Measurements from ENCODE around the gene CAMSAP1. TPM values are rescaled to one million over a fixed set of nuclear protein-coding genes. Genes with fewer than 3 reads are reported as not detected.
"Not testable (repeated sequence)": the region's sequence is repeated elsewhere in the genome, so short reads cannot be mapped to it uniquely, and the experiment has no call there.

CAMSAP1 gene
- total RNA-seq, 1 experiment from 2014 or later: 14.5 TPM

DNA sequence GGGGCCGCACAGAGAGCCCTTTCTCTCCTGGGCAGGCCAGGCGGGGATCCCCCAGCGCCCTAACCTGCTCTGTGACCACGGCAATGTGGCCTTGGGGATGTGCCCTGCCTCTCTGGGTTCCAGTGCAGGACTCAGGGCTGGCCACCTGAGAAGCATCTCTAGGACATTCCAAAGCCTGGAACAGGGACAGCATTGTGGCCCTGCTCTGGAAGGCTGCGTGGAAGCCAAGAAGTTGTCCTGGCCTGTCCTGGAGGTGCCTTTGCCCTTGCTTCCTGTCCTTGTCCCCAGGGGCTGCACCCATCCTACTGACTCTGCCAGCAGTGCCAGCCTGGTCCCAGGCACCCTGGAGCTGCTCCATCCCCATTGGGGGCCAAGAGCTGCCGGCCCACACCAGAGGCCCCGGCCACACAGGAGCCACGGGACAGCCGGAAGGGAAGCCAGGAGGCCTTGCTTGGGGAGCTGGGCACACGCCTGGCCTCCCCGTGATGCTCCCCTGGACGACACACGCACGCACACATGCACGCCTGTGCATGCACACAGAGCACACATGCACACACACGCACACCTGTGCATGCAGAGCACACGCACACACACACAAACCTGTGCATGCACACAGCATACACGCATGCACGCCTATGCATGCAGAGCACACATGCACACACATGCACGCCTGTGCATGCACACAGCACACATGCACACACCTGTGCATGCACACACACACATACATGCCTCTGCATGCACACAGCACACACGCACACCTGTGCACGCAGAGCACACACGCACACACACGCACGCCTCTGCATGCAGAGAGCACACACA is 20.1 kb upstream of the CAMSAP1 start:
- H3K4me3 ChIP-seq: no peak overlapping the region
- DNase-seq: no peak
- no peaks in the 10 kb centered on the region for H3K27me3 ChIP-seq
- H3K36me3 ChIP-seq: no peaks in the 10 kb centered on the region; the same call in 1 of the 2 replicates
- no peaks in the 10 kb centered on the region for H3K9me3 ChIP-seq

DNA sequence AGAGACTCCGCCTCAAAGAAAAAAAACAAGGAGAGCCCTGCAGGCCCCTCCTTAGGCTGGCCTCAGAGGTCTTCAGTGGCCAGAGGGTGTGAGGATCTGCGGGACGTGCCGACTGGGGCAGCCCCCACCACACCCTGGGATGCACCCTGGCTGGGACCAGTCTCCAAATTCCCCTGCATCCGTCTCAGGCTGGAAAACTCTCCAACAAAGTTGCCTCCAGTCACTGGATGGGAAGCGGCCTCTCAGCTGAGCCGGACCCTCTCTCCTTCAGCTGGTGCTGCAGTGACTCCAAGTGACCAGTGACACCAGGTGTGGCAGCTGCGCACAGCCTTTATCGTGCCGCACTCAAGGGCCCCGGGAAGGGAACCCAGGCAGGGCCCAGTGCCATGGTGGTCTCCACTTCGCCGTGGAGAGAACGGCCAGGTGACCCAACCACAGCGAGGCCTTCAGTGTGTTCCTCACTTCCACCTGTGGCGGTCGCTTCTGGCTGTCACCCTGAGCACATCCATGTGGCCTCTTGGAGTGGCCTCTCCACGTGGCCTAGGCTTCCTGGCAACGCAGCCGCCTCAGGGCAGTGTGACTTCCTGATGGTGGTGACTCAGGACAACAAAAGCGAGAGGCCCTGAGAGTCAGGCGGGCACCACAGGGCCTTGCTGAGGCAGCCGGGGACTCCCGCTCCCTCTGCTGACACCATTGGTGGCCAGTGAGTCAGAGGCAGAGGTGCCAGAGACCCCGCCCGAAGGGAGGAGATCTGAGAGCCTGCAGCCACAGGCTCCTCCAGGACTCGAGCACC is 19.3 kb upstream of the CAMSAP1 start:
- Histone ChIP-seq H3K4me3 (no peak overlapping the region), H3K36me3 (no peaks in the 10 kb centered on the region), H3K27me3 (no peaks in the 10 kb centered on the region), H3K9me3 (no peaks in the 10 kb centered on the region)
- DNase-seq: peak; percentile 90

DNA sequence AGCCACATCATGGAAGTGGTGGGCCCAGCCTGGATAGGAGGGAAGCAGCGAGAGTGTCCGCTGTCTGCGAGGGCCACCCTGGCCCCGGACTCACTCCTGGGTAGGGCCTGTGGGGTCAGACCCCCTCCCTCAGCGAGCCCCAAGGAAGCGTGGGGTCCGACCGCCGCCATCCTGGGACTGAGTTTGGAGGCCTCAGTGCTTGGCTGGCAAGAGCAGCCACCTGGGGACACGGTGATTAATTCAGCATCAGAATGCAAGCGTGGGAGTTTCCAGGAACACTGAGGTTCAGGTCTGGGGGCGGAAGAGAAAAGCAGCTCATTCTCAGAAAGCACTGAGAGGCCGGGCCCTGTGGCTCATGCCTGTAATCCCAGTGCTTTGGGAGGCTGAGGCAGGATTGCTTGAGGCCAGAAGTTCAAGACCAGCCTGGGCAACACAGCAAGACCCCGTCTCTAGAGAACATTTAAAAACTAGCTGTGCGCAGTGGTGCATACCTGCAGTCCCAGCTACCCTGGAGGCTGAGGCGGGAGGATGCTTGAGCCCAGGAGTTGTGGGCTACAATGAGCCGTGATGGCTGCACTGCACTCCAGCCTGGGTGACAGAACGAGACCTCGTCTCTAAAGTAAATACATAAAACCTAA is 18.3 kb upstream of the CAMSAP1 start:
- H3K27me3 ChIP-seq: no peaks in the 10 kb centered on the region
- H3K4me3 ChIP-seq: no peak overlapping the region
- no peak for DNase-seq
- H3K36me3 ChIP-seq: no peaks in the 10 kb centered on the region
- H3K9me3 ChIP-seq: no peaks in the 10 kb centered on the region

DNA sequence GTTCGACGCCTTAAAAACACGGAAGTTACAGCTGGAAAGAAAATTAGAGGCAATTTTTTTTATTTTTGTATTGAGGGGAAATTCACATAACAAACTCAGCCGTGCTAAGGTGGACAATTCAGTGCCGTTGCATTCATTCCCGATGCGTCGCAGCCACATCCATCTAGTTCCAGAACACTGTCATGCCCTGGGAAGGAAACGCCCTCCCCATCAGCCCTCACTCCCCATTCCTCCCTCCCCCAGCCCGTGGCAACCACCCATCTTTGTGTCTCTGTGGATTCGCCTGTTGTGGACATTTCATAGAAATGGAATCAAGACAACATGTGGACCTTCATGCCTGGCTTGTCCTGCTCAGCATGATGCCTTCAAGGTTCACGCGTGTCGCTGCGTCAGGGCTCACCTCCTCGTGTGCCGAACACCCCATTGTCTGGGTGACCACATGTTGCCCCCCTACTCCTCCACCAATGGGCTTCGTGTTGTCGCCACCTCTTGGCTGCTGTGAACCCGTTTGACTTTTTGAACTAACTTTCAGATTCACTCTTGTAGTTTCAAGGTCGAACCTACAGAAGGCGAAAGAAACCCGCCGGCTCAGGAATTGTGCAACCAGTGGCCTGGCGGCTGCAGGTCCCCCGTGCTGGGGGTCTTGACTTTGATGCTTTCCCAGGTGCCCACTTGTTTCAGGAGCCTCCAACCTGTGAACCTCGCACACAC is 17.4 kb upstream of the CAMSAP1 start:
- no peak for DNase-seq
- H3K4me3 ChIP-seq: no peak overlapping the region
- H3K27me3 ChIP-seq: no peaks in the 10 kb centered on the region
- no peaks in the 10 kb centered on the region for H3K9me3 ChIP-seq
- no peaks in the 10 kb centered on the region for H3K36me3 ChIP-seq

DNA sequence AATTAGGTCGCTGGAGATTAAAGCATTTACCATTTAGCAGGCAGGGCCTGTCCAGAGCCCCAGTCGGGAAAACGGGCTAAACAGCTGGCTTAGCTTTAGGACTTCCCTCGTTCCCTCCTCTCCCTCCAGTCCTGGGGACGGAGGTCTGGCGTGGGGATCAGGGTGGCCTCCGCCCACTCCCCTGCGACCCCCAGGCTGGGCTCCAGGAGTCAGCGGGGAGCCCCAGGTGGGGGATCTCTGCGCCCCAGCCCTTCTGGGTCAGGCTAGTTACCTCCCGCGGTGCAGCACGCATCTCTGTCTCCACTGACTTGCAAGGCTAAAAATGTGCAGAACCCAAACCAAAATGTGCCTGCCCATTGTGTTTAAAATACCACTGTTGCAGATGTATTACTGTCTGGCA is 16.2 kb upstream of the CAMSAP1 start:
- DNase-seq: no peak
- Histone ChIP-seq H3K9me3 (peaks cover 6% of the 10 kb centered on the region; the same call in 1 of the 2 replicates), H3K27me3 (no peaks in the 10 kb centered on the region), H3K36me3 (no peaks in the 10 kb centered on the region), H3K4me3 (no peak overlapping the region)

DNA sequence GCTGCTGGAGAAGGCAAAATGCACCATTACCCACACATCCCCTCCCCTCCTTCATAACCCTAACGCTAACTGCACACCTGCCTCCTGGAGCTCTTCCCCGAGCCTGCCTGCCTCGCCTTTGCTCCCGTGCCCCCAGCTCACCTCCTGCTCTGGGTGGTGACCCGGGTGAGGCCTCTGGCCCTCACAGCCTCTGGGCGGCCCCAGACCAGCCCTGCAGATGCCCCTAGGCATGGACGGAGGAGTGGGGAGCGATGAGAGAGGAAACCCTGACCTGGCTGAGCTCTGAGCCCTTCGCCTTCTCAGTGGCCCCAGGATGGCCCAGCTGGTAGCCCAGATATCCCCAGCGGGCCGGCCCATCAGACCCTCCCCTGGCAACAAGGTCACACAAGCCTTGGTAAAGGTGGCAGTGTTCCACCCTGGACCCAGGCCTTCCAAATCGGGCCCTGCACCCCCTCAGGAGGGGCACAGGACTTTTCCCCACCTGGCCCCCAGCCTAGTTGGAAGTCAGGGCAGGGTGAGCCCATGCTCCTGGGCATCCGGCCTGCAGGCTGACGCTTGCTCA is 14.5 kb upstream of the CAMSAP1 start:
- no peak for DNase-seq
- Histone ChIP-seq H3K4me3 (no peak overlapping the region), H3K27me3 (no peaks in the 10 kb centered on the region), H3K36me3 (peaks cover under 1% of the 10 kb centered on the region; the same call in 1 of the 2 replicates), H3K9me3 (peaks cover 10% of the 10 kb centered on the region; the same call in 1 of the 2 replicates)

DNA sequence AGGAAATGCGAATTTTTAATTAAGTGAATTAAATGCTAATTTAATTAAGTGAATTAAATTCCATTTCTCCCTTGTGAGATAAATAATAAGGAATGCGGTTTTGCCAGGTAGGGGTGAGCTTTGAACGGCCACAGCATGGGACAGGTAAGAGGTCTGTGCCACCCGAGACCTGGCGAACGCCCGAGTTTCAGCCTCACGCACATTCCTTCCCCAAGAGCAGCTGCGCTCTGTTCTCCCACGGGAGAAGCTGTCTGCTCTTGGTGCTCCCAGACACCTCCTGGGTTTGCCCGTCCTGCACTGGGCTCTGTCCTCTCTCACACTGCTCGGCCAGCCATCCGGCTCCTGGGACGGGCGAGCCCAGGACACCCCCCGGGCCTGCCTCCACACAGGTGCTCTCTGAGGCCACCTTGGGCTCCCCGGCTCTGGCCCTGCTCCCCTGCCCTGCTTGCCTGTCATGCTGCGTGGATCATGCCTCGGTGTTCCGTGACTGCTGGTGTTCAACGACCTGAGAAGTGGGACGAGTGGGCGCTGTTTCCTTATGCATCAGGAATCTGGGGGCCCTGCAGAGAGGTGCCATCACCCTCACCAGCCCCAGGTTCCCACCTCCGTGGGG is 13.7 kb upstream of the CAMSAP1 start:
- DNase-seq: no peak
- Histone ChIP-seq H3K4me3 (no peak overlapping the region), H3K9me3 (peaks cover 16% of the 10 kb centered on the region; the same call in 1 of the 2 replicates), H3K36me3 (peaks cover 6% of the 10 kb centered on the region), H3K27me3 (no peaks in the 10 kb centered on the region)

DNA sequence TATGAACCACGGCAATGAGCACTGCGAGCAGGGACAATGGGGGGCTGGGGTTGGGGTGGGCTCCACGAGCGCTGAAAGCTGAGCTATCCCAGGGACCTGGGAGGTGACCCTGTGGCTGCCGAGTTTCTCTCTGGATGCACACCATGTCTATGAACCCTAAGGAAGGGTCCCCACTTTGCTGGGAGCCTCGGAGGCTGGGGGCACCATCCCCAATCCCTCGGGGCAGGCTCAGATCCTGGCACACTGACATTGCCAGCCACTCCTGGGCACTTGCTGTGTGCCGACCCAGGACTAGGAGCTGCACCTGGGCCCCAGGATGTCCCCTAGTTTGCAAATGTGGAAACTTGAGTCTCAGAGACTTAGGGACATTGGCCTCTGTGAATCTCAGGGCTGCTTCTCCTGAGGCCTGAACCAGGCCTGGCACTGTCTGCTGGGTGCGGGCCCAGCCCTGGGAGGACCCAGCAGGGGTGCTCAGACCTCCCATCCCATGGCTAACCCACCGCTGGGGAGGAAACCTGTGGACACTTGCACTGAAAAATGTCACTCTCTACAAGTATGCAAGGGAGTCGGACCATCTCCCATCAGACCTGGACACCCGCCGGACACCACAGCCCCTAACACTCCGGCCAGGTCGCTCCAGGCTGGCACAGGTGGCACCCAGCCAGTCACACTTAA is 13.0 kb upstream of the CAMSAP1 start:
- Histone ChIP-seq H3K9me3 (peaks cover 22% of the 10 kb centered on the region), H3K27me3 (no peaks in the 10 kb centered on the region), H3K36me3 (peaks cover 13% of the 10 kb centered on the region), H3K4me3 (no peak overlapping the region)
- DNase-seq: no peak

DNA sequence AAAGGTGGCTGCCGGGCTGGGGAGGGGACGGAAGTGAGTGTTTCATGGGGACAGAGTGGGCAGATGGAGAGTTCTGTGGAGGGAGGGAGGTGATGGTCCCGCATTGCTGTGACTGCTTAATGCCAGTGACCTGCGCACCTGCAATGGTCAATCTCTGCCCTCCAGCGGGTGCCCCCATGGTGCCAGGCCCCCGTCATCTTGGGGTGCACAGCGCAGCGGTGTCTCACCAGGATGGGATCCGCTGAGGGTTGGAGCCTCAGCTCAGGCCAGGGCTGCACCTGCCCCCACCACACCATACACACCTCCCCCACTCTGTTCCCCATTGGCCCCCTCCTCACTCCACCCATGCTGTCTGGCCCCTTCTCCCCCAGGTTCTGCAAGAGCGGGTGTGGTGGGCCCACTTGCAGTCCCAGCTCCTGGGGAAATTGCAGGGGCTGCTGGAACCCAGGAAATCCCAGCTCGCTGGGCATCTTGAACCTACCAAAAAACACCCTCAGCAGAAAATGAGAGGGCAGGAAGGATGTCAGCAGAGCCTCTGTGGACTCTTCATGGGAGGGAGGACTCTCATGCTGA is 12.1 kb upstream of the CAMSAP1 start:
- peaks cover 23% of the 10 kb centered on the region for H3K36me3 ChIP-seq
- no peaks in the 10 kb centered on the region for H3K27me3 ChIP-seq
- H3K4me3 ChIP-seq: no peak overlapping the region
- H3K9me3 ChIP-seq: peaks cover 32% of the 10 kb centered on the region
- no peak for DNase-seq

DNA sequence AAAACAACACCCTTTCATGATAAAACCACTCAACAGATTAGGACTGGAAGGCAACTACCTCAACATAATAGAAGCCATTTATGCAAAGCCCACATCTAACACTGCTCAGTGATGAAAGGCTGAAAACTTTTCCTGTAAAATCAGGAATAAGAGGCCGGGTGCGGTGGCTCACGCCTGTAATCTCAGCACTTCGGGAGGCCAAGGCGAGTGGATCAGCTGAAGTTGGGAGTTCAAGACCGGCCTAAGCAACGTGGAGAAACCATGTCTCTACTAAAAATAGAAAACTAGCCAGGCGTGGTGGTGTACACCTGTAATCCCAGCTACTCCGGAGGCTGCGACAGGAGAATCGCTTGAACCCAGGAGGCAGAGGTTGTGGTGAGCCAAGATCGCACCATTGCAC is 8.9 kb upstream of the CAMSAP1 start:
- H3K36me3 ChIP-seq: peaks cover 52% of the 10 kb centered on the region
- not testable (repeated sequence) for DNase-seq, H3K27me3 ChIP-seq, H3K4me3 ChIP-seq
- peaks cover 38% of the 10 kb centered on the region for H3K9me3 ChIP-seq

DNA sequence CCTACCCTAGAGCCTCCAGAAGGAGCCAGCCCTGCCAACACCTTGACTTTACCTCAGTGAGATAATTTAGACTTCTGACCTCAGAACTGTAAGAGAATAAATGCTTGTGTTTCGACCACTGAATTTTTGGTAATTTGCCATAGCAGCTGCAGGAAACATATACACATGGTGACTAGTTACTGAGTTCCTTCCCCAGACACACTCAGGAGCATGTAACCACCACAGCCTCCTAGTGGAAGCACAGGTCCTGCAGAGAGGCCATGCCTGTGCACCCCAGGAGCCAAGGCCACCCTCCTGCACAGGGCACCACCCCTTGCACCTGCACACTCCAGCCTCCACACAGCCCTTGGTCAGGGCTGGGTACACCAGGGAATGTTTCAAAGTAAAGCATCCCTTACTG is 7.6 kb upstream of the CAMSAP1 start:
- H3K36me3 ChIP-seq: peaks cover 64% of the 10 kb centered on the region
- no peak for DNase-seq
- no peak overlapping the region for H3K4me3 ChIP-seq
- H3K27me3 ChIP-seq: no peaks in the 10 kb centered on the region
- peaks cover 44% of the 10 kb centered on the region for H3K9me3 ChIP-seq

DNA sequence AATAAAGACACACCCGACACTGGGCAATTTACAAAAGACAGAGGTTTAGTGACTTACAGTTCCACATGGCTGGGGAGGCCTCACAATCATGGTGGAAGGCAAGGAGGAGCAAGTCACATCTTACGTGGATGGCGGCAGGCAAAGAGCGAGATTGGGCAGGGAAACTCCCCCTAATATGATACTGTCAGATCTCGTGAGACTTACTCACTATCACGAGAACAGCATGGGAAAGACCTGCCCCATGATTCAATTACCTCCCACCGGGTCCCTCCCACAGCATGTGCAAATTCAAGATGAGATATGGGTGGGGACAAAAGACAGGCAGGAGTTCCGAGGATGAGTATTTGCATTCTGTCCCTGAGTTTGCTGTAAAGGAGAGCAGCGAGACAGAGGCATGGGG is 3.9 kb upstream of the CAMSAP1 start:
- H3K4me3 ChIP-seq, DNase-seq, H3K27me3 ChIP-seq: not testable (repeated sequence)
- H3K9me3 ChIP-seq: peaks cover 38% of the 10 kb centered on the region
- H3K36me3 ChIP-seq: peaks cover 74% of the 10 kb centered on the region

DNA sequence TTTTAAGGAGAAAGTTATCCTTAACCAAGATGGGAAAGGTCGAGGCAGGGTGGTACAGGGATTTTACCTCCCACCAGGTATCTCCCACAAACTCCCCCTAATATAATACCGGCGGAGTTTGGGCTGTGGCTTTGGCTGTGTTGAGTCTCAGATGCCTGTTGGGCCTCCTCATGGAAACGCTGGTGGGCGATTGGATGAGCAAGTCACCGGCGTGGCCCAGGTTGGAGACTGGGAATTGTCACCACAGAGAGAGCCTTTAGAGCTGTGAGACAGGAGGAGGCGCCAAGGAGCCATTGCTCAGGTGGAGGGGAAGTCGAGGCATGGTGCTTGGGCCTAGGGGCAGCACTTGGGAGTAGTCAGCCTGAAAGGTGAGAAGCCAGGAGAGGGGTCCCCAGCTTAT is 3.4 kb upstream of the CAMSAP1 start:
- Histone ChIP-seq H3K4me3 (no peak overlapping the region), H3K9me3 (peaks cover 34% of the 10 kb centered on the region), H3K27me3 (no peaks in the 10 kb centered on the region), H3K36me3 (peaks cover 70% of the 10 kb centered on the region)
- DNase-seq: no peak

DNA sequence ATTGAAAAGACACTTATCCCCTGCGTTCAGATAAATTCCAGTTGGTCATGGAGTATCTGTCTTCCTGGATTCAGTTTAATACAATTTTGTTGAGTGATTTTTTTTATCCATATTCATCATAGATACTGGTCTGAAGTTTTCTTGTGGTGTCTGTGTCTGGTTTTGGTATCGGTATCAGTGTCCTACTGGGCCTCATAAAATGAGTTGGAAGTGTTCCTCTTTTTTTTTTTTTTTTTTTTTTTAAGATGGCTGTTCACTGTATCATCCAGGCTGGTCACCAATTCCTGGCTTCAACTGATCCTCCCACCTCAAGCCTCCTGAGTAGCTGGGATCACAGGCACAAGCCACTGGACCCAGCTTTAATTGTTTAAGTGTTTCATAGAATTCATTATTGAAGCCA is 2.9 kb upstream of the CAMSAP1 start:
- no peaks in the 10 kb centered on the region for H3K27me3 ChIP-seq
- no peak for DNase-seq
- no peak overlapping the region for H3K4me3 ChIP-seq
- H3K9me3 ChIP-seq: peaks cover 28% of the 10 kb centered on the region
- peaks cover 66% of the 10 kb centered on the region for H3K36me3 ChIP-seq

DNA sequence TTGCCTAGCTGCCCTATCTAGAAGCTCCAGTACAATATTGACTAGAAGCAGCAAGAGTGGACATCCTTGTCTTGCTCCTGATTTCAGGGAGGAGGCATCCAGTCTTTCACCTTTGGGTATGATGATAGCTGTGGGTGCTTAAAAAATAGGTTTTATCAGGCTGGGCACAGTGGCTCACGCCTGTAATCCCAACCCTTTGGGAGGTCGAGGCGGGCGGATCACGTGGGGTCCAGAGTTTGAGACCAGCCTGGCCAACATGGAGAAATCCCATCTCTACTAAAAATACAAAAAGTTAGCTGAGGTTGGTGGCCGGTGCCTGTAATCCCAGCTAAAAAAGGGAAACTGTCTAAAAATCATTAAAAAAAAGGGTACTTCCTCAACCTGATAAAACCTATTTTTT is 2.0 kb upstream of the CAMSAP1 start:
- peaks cover 20% of the 10 kb centered on the region for H3K9me3 ChIP-seq
- H3K27me3 ChIP-seq: no peaks in the 10 kb centered on the region
- H3K4me3 ChIP-seq: no peak overlapping the region
- DNase-seq: no peak
- peaks cover 58% of the 10 kb centered on the region for H3K36me3 ChIP-seq

Data from MG63 (cell line).